Activated gamma-delta T cell (primary cell): Measurements from ENCODE around the gene PTPN20.
"Not testable (repeated sequence)": the region's sequence is repeated elsewhere in the genome, so short reads cannot be mapped to it uniquely, and the experiment has no call there.

Experiments used
- DNase-seq: peaks from one replicate; lab custom pipeline; 2025; lab: John Stamatoyannopoulos, UW

PTPN20 gene

DNA sequence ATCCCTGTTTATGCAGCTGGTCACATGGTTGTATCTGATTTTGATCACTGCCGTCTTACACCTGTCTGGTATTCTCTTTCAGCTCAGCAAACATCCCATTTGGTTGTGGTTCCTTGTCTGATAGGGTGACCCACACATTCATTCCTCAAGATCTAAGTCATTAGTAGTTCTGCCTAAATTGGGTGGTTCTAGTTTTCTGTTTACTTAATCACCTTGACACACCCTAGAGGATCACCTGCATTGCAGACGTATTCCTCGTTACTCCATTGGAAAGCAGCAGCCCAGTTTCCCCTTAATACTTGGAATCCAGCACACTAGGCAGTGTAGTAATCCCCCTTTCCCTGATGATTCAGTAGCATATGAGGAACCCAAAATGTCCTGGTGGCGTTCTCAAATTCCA lies 41.3 kb downstream of the PTPN20 start:
- not testable (repeated sequence) for DNase-seq

- not testable (repeated sequence) for DNase-seq
These were observed 49.5 kb downstream of the PTPN20 start for GRCh38 chr10:46960742-46961141.

GRCh38 chr10:46963356-46963755 lies 52.1 kb downstream of the PTPN20 start:
- not testable (repeated sequence) for DNase-seq

DNA sequence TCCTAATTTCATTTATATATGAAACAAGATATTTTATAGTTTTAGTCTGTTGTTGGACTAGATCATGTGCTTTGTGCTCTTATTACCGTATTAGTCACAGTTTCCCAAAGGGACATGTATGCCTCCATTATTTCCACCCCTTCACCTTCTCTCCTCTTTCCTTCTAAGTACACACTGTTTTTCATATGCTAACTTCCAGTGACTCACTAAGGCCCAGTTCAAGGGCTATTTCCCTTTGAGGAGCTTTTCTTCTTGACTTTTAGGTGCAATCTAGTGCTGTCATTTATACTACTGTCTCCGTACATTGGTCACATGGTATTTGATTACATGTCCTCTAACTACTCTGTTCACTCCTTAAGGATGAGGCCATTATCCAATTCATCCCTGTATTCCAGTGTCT lies 55.8 kb downstream of the PTPN20 start:
- DNase-seq, result not testable (repeated sequence)

- not testable (repeated sequence) for DNase-seq
These were observed 69.0 kb downstream of the PTPN20 start for GRCh38 chr10:46980223-46980622.

- DNase-seq, result not testable (repeated sequence)
These were observed 76.2 kb downstream of the PTPN20 start for GRCh38 chr10:46987233-46987924.

GRCh38 chr10:46992803-46993561 lies 81.8 kb downstream of the PTPN20 start:
- DNase-seq, result no peak

DNA sequence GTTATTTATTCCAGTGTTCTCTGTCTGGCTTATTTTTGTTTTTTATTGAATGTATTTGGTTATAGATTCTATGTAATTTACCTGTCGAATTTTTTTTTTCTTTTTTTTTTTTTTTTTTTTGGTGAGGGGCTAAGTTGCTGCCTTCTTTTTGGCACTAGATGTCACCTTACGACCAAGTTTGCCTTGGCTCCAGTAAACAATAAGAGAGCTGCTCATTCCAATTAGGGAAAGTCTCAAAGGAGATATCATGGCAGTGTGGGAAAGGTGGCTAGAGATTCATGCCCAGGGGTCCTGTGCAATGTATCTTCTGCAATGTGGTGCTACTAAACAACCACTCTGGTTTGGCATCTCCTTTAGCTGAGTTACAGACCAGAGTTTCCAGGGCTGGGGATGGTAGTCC lies 84.0 kb downstream of the PTPN20 start:
- DNase-seq, result no peak

DNA sequence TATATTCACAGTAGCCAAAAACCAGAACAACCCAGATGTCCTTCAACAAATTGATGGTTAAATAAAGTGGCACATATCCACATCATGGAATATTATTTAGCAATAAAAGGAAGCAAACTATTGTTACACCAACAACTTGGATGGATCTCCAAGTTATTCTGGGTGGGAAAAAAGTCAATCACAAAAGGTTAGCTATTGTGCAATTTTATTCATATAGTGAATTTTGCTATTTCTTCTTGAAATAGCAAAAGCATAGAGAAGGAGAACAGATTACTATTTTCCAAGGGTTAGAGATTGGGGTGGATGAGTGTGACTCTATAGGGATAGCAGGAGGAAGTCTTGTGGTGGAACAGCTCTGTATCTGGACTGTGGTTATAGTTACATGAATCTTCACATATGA lies 87.0 kb downstream of the PTPN20 start:
- DNase-seq, result no peak

GRCh38 chr10:46998595-46998994 lies 87.4 kb downstream of the PTPN20 start:
- DNase-seq, result no peak

GRCh38 chr10:46999217-46999616 lies 88.0 kb downstream of the PTPN20 start:
- no peak for DNase-seq

DNA sequence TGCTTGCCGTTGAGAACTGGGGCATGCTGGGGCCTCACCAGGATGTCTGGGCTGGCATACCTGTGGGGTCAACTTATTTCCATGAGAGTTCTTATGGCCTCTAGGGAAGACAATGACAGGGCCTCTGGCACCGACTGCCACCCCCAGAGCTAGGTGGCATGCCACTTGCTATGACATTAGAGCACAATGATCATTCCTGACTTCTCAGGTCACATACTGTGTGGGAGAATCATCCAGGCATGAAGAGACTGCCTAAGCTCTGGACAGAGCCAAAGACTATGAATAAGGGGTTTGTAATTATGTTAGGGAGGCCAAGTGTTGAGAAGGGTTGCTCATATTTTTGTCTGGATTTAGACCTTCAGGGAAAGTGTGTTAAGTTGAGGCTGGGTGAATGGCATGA lies 97.5 kb downstream of the PTPN20 start:
- no peak for DNase-seq

DNA sequence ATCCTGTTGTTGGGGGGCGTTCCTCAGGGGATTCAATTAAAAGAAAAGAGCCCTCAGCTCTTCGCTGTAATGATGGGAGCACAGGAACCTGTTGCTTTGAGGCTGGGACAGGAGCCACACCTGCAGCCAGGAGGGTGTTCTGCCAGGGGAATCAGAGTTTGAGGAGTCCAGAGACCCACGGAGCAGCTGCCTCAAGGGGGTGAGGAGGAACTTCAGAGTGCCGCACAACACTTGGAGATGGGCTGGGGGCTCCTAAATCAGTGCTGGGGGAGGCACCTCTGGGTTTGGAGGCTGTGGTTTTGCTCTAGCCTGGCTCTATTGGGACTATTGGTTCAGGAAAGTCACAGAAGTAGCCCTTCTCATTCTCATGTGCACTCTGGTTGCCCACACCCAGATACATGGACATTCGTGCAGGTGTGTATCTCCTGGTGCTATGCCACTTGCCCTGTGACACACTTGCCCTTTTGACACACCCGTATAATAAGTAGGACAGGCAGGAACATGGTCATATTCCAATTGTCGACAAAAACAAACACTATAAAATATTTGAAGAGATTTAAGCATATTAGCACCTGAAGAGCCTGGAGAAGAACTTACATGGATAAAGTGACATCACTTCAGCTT lies 98.1 kb downstream of the PTPN20 start:
- DNase-seq, result no peak

- no peak for DNase-seq
These were observed 98.8 kb downstream of the PTPN20 start for GRCh38 chr10:47010036-47010435.

GRCh38 chr10:47012214-47012613 lies 101.0 kb downstream of the PTPN20 start:
- no peak for DNase-seq

GRCh38 chr10:47013507-47014154 lies 102.4 kb downstream of the PTPN20 start:
- no peak for DNase-seq

- no peak for DNase-seq
These were observed 104.2 kb downstream of the PTPN20 start for GRCh38 chr10:47015404-47015803.

DNA sequence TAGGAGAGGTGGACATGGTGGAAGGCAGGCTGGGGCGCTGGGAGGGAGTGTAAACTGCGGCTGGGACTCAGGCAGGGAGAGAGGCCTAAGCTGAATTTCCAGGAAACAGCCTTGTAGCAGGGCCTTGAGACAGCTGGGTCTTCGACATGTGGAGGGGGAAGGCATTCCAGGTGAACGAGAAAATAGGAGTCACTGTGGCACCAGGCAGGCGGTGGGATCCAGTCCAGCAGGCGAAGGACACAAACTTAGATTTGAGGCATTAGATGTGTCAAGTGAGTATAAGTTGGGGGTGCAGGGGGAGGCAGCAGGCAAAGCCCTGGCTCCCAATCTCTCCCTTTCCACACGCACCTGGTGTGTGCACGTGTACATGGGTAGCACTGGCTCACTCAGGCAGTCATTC lies 105.3 kb downstream of the PTPN20 start:
- DNase-seq, result no peak

GRCh38 chr10:47018026-47018735 lies 107.0 kb downstream of the PTPN20 start:
- no peak for DNase-seq

DNA sequence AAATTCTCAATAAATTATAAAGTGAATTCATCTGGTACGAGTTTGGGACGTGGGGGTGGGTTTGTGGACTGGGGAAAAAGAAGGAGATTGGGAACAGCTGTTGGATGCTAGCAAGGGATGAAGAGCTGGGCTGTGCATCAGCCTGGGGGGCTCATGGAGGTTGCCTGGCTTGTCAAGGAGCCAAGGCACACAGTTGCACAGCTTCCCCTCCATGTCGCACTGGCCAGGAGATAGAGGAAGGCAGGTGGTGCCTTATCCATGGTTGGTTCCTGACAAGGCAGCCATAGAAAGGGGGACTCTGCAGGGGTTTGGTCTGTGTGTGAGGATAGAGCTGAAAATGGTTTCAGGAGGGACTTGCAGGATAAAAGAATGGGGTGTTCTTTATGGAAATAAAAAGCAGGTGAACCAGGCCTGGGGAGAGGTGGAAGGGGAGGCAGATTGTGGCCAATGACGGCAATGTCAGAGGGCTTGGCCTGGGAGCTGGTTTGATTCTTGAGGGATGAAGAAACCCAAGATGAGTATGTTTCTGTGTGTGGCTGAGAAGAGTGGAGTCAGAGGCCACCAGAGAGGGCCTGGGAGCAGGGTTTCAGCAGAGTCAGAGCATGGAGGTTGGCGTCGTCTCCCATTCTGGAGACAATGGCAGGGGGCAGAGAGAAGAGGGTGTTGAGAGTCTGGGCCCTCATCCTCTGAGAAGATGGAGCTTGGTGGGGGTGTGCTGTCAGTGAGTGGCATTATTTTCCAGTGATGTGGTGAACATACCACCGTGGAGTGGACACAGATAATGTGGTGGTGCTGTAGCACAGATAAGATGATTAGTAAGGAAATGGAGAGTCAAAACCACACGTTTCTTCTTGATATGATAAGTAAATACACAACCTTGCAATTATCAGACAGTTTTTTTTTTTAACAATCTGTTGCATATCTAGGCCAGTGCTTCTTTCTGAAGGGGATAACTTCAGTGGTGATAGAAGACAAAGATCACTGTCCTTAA lies 108.2 kb downstream of the PTPN20 start:
- DNase-seq, result no peak

GRCh38 chr10:47020471-47020870 lies 109.2 kb downstream of the PTPN20 start:
- DNase-seq, result no peak
